ENCODE data around the gene STEEP1. TPM values are rescaled to one million over a fixed set of nuclear protein-coding genes. Genes with fewer than 3 reads are reported as not detected.
A peak's percentile ranks its signal among the peaks of the same experiment; 100 is the strongest.

The STEEP1 gene
- total RNA-seq, 4 donors from 2014 or later = 26.9 to 59.5 (median 32.4) TPM

GRCh38 chrX:119583431-119584059, 18.3 kb upstream of the STEEP1 start:
- intact Hi-C loops (cut with DNase I; ENCODE audit: low total_unique reads) (no loop called here), in situ Hi-C loops (cut with MboI; ENCODE audit: low pct_ligation_motif_present in 1 of 4, low pct_unique_long_range_greater_than_20kb in 1 of 4, low sequenced_read_pairs in 3 of 4) (no loop called here)
- Histone ChIP-seq H3K9me3 (no peaks in the 10 kb centered on the region), H3K27me3 (no peaks in the 10 kb centered on the region), H3K36me3 (no peaks in the 10 kb centered on the region), H3K4me3 (no peak overlapping the region), H3K4me1 (no peaks in the 10 kb centered on the region), H3K27ac (no peak overlapping the region)
- TF ChIP-seq POLR2A (IDR thresholded peaks at IDR 0.05) = no peak
- TF ChIP-seq EP300 (IDR thresholded peaks at IDR 0.05; ENCODE audit: low read depth) = no peak
- TF ChIP-seq CTCF (IDR thresholded peaks at IDR 0.05) = no peak
- TF ChIP-seq POLR2AphosphoS5 (IDR thresholded peaks at IDR 0.05) = no peak
- 18 to 49% methylated on average over 2 of the region's 2 CpGs for WGBS, 2 donors (ENCODE audit: low coverage in 1 of 2)
- no peak for DNase-seq

GRCh38 chrX:119579414-119579813, 14.2 kb upstream of the STEEP1 start:
- in situ Hi-C loops (cut with MboI; ENCODE audit: low pct_ligation_motif_present in 1 of 4, low pct_unique_long_range_greater_than_20kb in 1 of 4, low sequenced_read_pairs in 3 of 4) (no loop called here), intact Hi-C loops (cut with DNase I; ENCODE audit: low total_unique reads) (no loop called here)
- Histone ChIP-seq H3K27me3 (no peaks in the 10 kb centered on the region), H3K27ac (no peak overlapping the region), H3K9me3 (no peaks in the 10 kb centered on the region), H3K4me1 (peaks cover 0 to 14% (median 4%) of the 10 kb centered on the region in 4 donors), H3K36me3 (no peaks in the 10 kb centered on the region), H3K4me3 (no peak overlapping the region)
- TF ChIP-seq EP300 (IDR thresholded peaks at IDR 0.05; ENCODE audit: low read depth) (no peak), CTCF (IDR thresholded peaks at IDR 0.05) (no peak), POLR2A (IDR thresholded peaks at IDR 0.05) (no peak), POLR2AphosphoS5 (IDR thresholded peaks at IDR 0.05) (no peak)
- DNase-seq = no peak

GRCh38 chrX:119574394-119575266, 9.4 kb upstream of the STEEP1 start, which contains the start of gene UBE2A:
UBE2A (plus strand) TSS chrX:119574563; CDS start chrX:119574712, 149 bp downstream.
- peak; percentile 92 for DNase-seq

More at GRCh38 chrX:119574394-119575266, 9.4 kb upstream of the STEEP1 start, which contains the start of gene UBE2A:
- Histone ChIP-seq H3K4me3 (peak within 1 kb of the TSS; percentile 51 to 83 (median 67)), H3K27me3 (no peaks in the 10 kb centered on the region), H3K4me1 (peaks cover 0 to 22% (median 4%) of the 10 kb centered on the region in 4 donors), H3K27ac (peak within 1 kb of the TSS; percentile 89 to 97 (median 95)), H3K9me3 (no peaks in the 10 kb centered on the region), H3K36me3 (no peaks in the 10 kb centered on the region)
- WGBS, 2 donors (ENCODE audit: low coverage in 1 of 2) = 50% methylated on average over 79 of the region's 86 CpGs; no CpG with 5 or more reads in 1 of the 2 donors
- peak; percentile 96 for TF ChIP-seq POLR2A (IDR thresholded peaks at IDR 0.05)
- TF ChIP-seq EP300 (IDR thresholded peaks at IDR 0.05; ENCODE audit: low read depth) = no peak
- peak; percentile 91 to 95 (median 95) for TF ChIP-seq POLR2AphosphoS5 (IDR thresholded peaks at IDR 0.05)
- peak; percentile 27 to 52 (median 37) for TF ChIP-seq CTCF (IDR thresholded peaks at IDR 0.05)
- in situ Hi-C loops (cut with MboI; ENCODE audit: low pct_ligation_motif_present in 1 of 4, low pct_unique_long_range_greater_than_20kb in 1 of 4, low sequenced_read_pairs in 3 of 4) = no loop called here
- intact Hi-C loops (cut with DNase I; ENCODE audit: low total_unique reads) = no loop called here
